ENCODE measurements around the gene NHSL1. TPM values are rescaled to one million over a fixed set of nuclear protein-coding genes. Genes with fewer than 3 reads are reported as not detected.

Gene NHSL1
- total RNA-seq, 3 donors from 2014 or later: 53.1 to 155 (median 107) TPM

DNA sequence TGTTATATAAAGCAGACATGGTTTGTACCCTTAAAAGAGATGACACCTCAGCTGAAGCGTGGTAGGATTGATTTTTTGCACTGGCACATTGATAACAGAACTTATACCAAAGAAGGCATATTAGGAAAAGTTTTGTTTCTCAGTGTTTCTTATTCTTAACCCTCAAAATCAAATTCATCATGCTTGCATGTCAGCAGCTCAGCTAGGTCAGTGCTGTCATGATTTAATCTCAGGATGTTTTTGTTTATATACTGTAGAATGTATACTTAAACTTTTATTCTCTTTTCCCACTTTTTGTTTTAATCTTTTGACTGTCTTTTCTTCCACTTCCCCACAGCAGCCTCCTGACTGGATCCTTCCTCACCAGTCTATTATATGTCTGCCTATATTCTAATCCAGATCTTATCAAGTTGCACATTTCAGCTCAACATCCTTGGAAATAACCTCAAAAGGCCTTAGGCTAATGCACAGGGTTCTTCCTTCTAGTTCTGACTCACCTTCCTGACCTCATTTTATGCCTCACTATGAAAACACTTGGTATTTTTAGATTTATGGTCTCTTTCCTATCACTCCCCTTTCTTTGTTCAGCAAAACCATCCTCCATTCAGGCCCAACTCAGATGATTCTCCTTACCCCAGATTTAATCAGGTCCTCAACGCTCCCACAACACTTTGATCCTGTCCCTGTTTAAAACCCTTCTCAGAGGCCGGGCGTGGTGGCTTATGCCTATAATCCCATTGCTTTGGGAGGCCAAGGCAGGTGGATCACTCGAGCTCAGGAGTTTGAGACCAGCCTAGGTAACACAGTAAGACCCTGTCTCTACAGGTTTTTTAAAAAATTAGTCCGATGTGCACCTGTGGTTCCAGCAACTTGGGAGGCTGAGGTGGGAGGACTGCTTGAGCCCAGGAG lies 88.1 kb downstream of the NHSL1 start:
- Histone ChIP-seq H3K4me1 (ENCODE audit: low read depth) (peaks cover under 1% of the 10 kb centered on the region), H3K9me3 (no peaks in the 10 kb centered on the region), H3K36me3 (ENCODE audit: low read depth) (peaks cover 13% of the 10 kb centered on the region), H3K4me3 (no peak overlapping the region)
- ATAC-seq (peak; percentile 49), DNase-seq (no peak)
- TF ChIP-seq, protein P1, sequence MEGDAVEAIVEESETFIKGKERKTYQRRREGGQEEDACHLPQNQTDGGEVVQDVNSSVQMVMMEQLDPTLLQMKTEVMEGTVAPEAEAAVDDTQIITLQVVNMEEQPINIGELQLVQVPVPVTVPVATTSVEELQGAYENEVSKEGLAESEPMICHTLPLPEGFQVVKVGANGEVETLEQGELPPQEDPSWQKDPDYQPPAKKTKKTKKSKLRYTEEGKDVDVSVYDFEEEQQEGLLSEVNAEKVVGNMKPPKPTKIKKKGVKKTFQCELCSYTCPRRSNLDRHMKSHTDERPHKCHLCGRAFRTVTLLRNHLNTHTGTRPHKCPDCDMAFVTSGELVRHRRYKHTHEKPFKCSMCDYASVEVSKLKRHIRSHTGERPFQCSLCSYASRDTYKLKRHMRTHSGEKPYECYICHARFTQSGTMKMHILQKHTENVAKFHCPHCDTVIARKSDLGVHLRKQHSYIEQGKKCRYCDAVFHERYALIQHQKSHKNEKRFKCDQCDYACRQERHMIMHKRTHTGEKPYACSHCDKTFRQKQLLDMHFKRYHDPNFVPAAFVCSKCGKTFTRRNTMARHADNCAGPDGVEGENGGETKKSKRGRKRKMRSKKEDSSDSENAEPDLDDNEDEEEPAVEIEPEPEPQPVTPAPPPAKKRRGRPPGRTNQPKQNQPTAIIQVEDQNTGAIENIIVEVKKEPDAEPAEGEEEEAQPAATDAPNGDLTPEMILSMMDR (IDR thresholded peaks at IDR 0.05): no peak
- intact Hi-C loops (cut with DNase I, micrococcal nuclease): no loop called here

DNA sequence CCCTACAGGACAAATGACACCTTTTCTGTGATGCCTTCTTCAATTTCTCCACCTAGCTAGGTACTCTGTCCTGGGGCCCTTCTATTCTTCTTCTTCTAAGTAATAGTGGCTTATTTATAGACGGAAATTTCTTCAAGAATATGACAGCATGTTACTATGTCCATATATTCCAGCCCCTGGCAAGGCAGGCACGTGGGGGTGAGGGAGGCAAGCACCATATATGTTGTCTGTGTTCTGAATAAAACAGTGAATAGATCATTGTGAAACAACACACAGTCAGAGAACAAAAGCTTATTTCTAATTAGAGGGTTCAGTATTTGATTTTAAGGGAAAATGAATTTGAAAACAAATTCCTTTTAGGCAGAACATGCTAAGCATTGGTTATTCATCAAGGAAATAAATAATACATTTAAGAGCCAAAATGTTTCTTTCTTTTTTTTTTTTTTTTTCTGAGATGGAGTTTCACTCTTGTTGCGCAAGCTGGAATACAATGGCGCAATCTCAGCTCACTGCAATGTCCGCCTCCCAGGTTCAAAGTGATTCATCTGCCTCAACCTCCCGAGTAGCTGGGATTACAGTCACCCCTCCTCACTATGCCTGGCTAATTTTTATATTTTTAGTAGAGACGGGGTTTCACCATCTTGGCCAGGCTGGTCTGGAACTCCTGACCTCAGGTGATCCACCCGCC lies 89.1 kb downstream of the NHSL1 start:
- no peak for ATAC-seq
- DNase-seq: no peak
- Histone ChIP-seq H3K4me3 (no peak overlapping the region), H3K4me1 (ENCODE audit: low read depth) (peaks cover 10% of the 10 kb centered on the region), H3K9me3 (no peaks in the 10 kb centered on the region), H3K36me3 (ENCODE audit: low read depth) (peaks cover 13% of the 10 kb centered on the region)
- TF ChIP-seq, protein P1 (IDR thresholded peaks at IDR 0.05): no peak
- intact Hi-C loops (cut with DNase I, micrococcal nuclease): no loop called here

- H3K4me3 ChIP-seq: no peak overlapping the region
These were observed 92.9 kb downstream of the NHSL1 start for GRCh38 chr6:138406443-138406842.

DNA sequence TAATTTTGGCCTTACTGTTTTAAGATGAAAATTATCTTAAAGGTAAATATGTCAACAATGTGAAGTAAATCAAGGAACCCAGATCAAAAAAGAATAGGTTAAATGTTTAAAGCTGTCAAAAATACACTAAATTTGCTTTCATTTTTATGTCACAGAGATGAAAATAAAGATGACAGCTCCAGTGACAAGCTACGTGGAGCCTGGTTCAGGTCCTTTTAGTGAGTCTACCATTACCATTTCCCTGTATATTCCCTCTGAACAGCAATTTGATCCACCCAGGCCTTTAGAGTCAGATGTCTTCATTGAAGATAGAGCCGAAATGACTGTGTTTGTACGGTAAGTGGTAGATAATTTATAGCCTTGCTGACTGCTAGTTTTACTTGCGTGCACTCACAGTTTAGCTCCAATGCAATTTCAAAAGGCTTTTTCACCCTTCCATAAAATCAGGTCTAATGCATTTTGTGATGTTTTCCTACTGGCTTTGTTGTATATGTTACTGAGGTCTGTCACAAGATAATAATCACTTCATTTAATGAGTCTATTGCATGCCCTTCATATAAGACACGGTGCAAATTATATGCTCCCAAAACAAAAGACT lies 93.4 kb downstream of the NHSL1 start:
- TF ChIP-seq, protein P1 (IDR thresholded peaks at IDR 0.05): no peak
- no peaks in the 10 kb centered on the region for H3K36me3 ChIP-seq (ENCODE audit: low read depth)
- intact Hi-C loops (cut with DNase I, micrococcal nuclease): loop anchor here in 1 of 2 donors (10.0 kb wide), 1 partner anchor 291 kb away; no protein-coding TSS in a partner anchor
- no peak for ATAC-seq
- no peak overlapping the region for H3K4me3 ChIP-seq
- DNase-seq: no peak
- peaks cover 12% of the 10 kb centered on the region for H3K4me1 ChIP-seq (ENCODE audit: low read depth)
- no peaks in the 10 kb centered on the region for H3K9me3 ChIP-seq

More at GRCh38 chr6:138406443-138406842, 92.9 kb downstream of the NHSL1 start:
- intact Hi-C loops (cut with DNase I, micrococcal nuclease): loop anchor here in 1 of 2 donors (10.0 kb wide), 1 partner anchor 292 kb away; no protein-coding TSS in a partner anchor
- Histone ChIP-seq H3K4me1 (ENCODE audit: low read depth) (peaks cover 12% of the 10 kb centered on the region), H3K9me3 (no peaks in the 10 kb centered on the region), H3K36me3 (ENCODE audit: low read depth) (no peaks in the 10 kb centered on the region)
- DNase-seq (peak in 1 of 3 donors; percentile 65), ATAC-seq (peak; percentile 46)
- TF ChIP-seq, protein P1 (IDR thresholded peaks at IDR 0.05): no peak

DNA sequence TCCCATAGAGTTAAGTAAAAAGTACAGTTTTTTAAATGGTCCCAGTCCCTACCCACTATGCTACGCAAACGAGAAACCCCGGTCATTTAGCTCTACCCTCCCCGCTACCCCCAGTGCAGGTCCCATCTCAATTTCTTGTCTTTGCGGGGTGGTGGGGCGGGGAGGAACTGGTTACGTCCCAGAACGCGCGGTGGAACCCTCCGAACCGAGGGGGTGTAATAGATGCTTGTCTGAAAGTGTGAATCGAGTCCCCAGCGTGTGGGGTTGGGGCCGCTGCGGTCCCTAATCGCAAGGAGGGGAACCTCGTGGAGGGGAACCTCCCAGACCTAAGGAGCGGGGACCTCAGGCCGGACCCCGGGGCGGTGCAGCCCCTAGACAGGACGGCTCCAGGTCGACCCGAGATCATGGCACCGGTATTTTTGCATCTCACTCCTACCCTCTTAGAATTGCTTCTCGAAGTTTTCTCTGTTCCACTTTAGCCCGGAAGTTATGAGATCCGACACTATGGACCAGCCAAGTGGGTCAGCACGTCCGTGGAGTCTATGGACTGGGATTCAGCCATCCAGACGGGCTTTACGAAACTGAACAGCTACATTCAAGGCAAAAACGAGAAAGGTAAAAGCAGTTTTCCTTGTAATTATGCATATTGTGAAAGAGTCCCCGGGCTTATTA lies 94.5 kb downstream of the NHSL1 start:
- peak overlapping the region; percentile 84 for H3K4me3 ChIP-seq
- DNase-seq (peak; percentile 49 to 76 (median 64)), ATAC-seq (peak; percentile 22)
- no peaks in the 10 kb centered on the region for H3K36me3 ChIP-seq (ENCODE audit: low read depth)
- intact Hi-C loops (cut with DNase I, micrococcal nuclease): loop anchor here in 1 of 2 donors (10.0 kb wide), 1 partner anchor 290 kb away; no protein-coding TSS in a partner anchor
- TF ChIP-seq, protein P1 (IDR thresholded peaks at IDR 0.05): no peak
- peaks cover 12% of the 10 kb centered on the region for H3K4me1 ChIP-seq (ENCODE audit: low read depth)
- no peaks in the 10 kb centered on the region for H3K9me3 ChIP-seq

Data from mucosa of descending colon (tissue), 3 donors.